Endothelial cell of umbilical vein (primary cell): ENCODE results near the gene TTLL13. TPM values are rescaled to one million over a fixed set of nuclear protein-coding genes. Genes with fewer than 3 reads are reported as not detected.

Experiments used
- BruUV-seq: library from RNA; stranded (reverse); fragments of 400-500 nt; replicated peaks from 2 replicates; lab custom pipeline; 2021; lab: Mats Ljungman, UMichigan
- CTCF ChIA-PET: fragments of 300-600, 350-600 bp; sonication (Branson Sonifier 250); formaldehyde crosslinking; loops from one replicate; lab custom pipeline; 2021; ENCODE audit warnings: antibody characterized with exemption, inconsistent platforms; lab: Charles Lee
- POLR2A ChIA-PET: fragments of 300-600, 350-600 bp; sonication (Branson Sonifier 250); formaldehyde crosslinking; loops from one replicate; lab custom pipeline; 2021; ENCODE audit warnings: antibody characterized with exemption, inconsistent platforms; lab: Charles Lee
- DNase-seq: peaks from one replicate; pipeline ENCODE4 v3.0.0-alpha.2; 2011; ENCODE audit warnings: low read depth, low spot score
- FAIRE-seq: peaks from 2 replicates; lab custom pipeline; 2011; peaks lifted over from hg19 to GRCh38; lab: Jason Lieb, UNC
- H2AFZ ChIP-seq: 2 replicates; pipeline ENCODE4 v1.6.0; 2012; ENCODE audit warnings: low read depth, low read length, control low read depth, inconsistent platforms
- H3K27ac ChIP-seq: 2 replicates; pipeline ENCODE4 v1.5.1; 2011; ENCODE audit warnings: low read depth, mild to moderate bottlenecking, control low read depth, low read length, moderate library complexity; ENCODE audit not compliant: insufficient read depth
- H3K27me3 ChIP-seq, 2 experiments: 2 replicates each; pipeline versions ENCODE4 v1.6.0 to v1.6.1; 2011; ENCODE audit warnings: low read length in 2 of 2, mixed read lengths in 1 of 2; ENCODE audit not compliant: control insufficient read depth in 2 of 2, insufficient read depth in 2 of 2
- H3K36me3 ChIP-seq, 2 experiments: 2 replicates in 1 of 2; 3 replicates in 1 of 2; pipeline ENCODE4 v1.5.1; 2011; ENCODE audit warnings: low read length in 2 of 2, mild to moderate bottlenecking in 1 of 2, moderate library complexity in 1 of 2; ENCODE audit not compliant: control insufficient read depth in 2 of 2, insufficient read depth in 2 of 2; ENCODE audit errors: extremely low read depth in 1 of 2
- H3K4me1 ChIP-seq: 3 replicates; pipeline ENCODE4 v1.5.1; 2011; ENCODE audit warnings: mild to moderate bottlenecking, low read length; ENCODE audit not compliant: control insufficient read depth, insufficient read depth; ENCODE audit errors: extremely low read depth
- H3K4me2 ChIP-seq: 2 replicates; pipeline ENCODE4 v1.6.1; 2011; ENCODE audit warnings: low read length, control low read depth, mixed read lengths; ENCODE audit not compliant: insufficient read depth
- H3K4me3 ChIP-seq, 3 experiments: fragments of 200-600 bp in 1 of 3; sonication (generic), shearing (Covaris generic) in 1 of 3; replicated peaks in 1 of 3; 2 replicates each; pipeline ENCODE4 v1.5.1; 2011 to 2016; ENCODE audit warnings: control low read depth in 3 of 3, low read length in 3 of 3, mild to moderate bottlenecking in 2 of 3, inconsistent platforms in 1 of 3, low read depth in 1 of 3, moderate library complexity in 1 of 3; ENCODE audit not compliant: insufficient read depth in 1 of 3
- H3K79me2 ChIP-seq: 2 replicates; pipeline ENCODE4 v1.6.0; 2012; ENCODE audit warnings: low read length, inconsistent platforms; ENCODE audit not compliant: control insufficient read depth, insufficient read depth
- H3K9ac ChIP-seq: replicated peaks from 2 replicates; pipeline ENCODE3; 2011; ENCODE audit warnings: low read length, control low read depth; ENCODE audit not compliant: insufficient read depth; ENCODE audit errors: extremely low read depth
- H3K9me1 ChIP-seq: replicated peaks from 3 replicates; pipeline ENCODE4 v1.6.0; 2011; ENCODE audit warnings: mild to moderate bottlenecking, low read length; ENCODE audit not compliant: control insufficient read depth, insufficient read depth; ENCODE audit errors: extremely low read depth
- H3K9me3 ChIP-seq: replicated peaks from 2 replicates; pipeline ENCODE4 v1.5.1; 2012; ENCODE audit warnings: low read length, inconsistent platforms; ENCODE audit not compliant: control insufficient read depth, insufficient read depth
- H4K20me1 ChIP-seq: replicated peaks from 2 replicates; pipeline ENCODE3; 2011; ENCODE audit warnings: mild to moderate bottlenecking, low read length; ENCODE audit not compliant: control insufficient read depth, insufficient read depth; ENCODE audit errors: extremely low read depth
- EZH2 ChIP-seq: IDR thresholded peaks from 2 replicates; pipeline ENCODE4 v1.6.1; 2012; ENCODE audit warnings: borderline replicate concordance, low read depth, mild to moderate bottlenecking, moderate library complexity, low read length, inconsistent platforms; ENCODE audit not compliant: severe bottlenecking
- FOS ChIP-seq: IDR thresholded peaks from 2 replicates; pipeline ENCODE4 v1.6.1; 2011; ENCODE audit warnings: mild to moderate bottlenecking, low read length, moderate library complexity, borderline replicate concordance; ENCODE audit not compliant: insufficient read depth
- GATA2 ChIP-seq: IDR thresholded peaks from 2 replicates; pipeline ENCODE4 v1.7.0; 2011; ENCODE audit warnings: low read depth, mild to moderate bottlenecking, moderate library complexity, mixed read lengths, low read length; ENCODE audit not compliant: insufficient read length, insufficient read depth
- JUN ChIP-seq: IDR thresholded peaks from 2 replicates; pipeline ENCODE4 v1.6.1; 2011; ENCODE audit warnings: borderline replicate concordance, low read depth; ENCODE audit not compliant: insufficient read length, insufficient read depth
- MYC ChIP-seq: IDR thresholded peaks from one replicate; pipeline ENCODE4 v1.6.1; 2011; ENCODE audit warnings: mild to moderate bottlenecking, low read depth, low read length
- POLR2A ChIP-seq: IDR thresholded peaks from 2 replicates; pipeline ENCODE4 v1.6.1; 2012; ENCODE audit warnings: low read depth, mild to moderate bottlenecking, control low read depth, low read length
- POLR2AphosphoS5 ChIP-seq: IDR thresholded peaks from 2 replicates; pipeline ENCODE4 v1.6.1; 2012; ENCODE audit warnings: low read depth, mild to moderate bottlenecking, control low read depth, low read length, moderate library complexity; ENCODE audit not compliant: insufficient read depth
- dilution Hi-C: fragments of 300-500 bp; cut with MboI; formaldehyde crosslinking; loops from one replicate; pipeline ENCODE4 v1.15.0; 2019; ENCODE audit warnings: low sequenced_read_pairs; ENCODE audit not compliant: extremely low pct_ligation_motif_present
- intact Hi-C: fragments of 100-400 bp; cut with micrococcal nuclease; formaldehyde crosslinking; loops from one replicate; pipeline ENCODE4 v1.10.0; 2022
- polyA plus RNA-seq, 4 experiments: library from polyadenylated mRNA; depleted of rRNA in 3 of 4; stranded (reverse) in 3 of 4; unstranded in 1 of 4; fragments of >200 nt; gene quantifications; 2 replicates each; pipeline versions ENCODE4 v1.2.1 to v1.2.3, GENCODE V29; 2011 to 2012; ENCODE audit warnings: missing spikeins in 1 of 4
- total RNA-seq: library from RNA; stranded (reverse); gene quantifications from 2 replicates; pipeline ENCODE4 v1.2.3, GENCODE V29; 2021
- TF ChIP-seq, protein P1 (sequence below), 2 donors: IDR thresholded peaks; 1 replicate in 1 of 2; 2 replicates in 1 of 2; pipeline ENCODE4 v1.5.1; 2011; ENCODE audit warnings: low read length in 2 of 2, mild to moderate bottlenecking in 2 of 2, moderate library complexity in 2 of 2, control low read depth in 1 of 2, inconsistent platforms in 1 of 2, low read depth in 1 of 2; ENCODE audit not compliant: insufficient read depth in 1 of 2; ENCODE audit errors: extremely low read depth in 1 of 2
- TF ChIP-seq, protein P2 (sequence below): IDR thresholded peaks from 2 replicates; pipeline ENCODE4 v1.6.1; 2011; ENCODE audit not compliant: insufficient read depth, insufficient read length

The TTLL13 gene
- total and polyA plus RNA-seq, 2 donors (not counting 3 experiments of a cell fraction or from before 2014, with no cell fraction given) = 0.04 TPM; not detected in 1

DNA sequence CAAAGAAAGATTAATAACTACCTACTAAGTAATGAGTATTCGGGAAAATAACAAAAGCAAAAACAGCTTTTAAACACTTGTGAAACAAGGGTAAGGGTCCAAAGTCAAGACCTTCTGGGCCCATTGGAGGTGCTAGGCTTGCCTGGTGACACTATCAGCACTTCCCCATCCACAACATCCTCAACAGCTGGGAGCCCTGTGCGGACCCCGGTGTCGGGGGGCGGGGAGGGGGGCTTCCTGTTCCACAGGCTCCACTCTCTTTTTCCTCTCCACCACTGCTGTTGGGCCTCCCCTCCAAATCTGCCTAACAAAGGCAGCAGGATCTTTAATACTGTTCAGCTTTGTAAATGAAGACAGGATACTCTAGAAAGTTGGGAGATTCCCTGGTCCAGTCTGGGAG, 37.7 kb downstream of the TTLL13 start:
- Histone ChIP-seq H3K4me1 (no peaks in the 10 kb centered on the region), H3K27ac (no peak overlapping the region), H3K79me2 (no peaks in the 10 kb centered on the region), H2AFZ (no peak overlapping the region), H3K9me3 (no peaks in the 10 kb centered on the region), H3K4me3 (no peak overlapping the region), H3K27me3 (no peaks in the 10 kb centered on the region), H3K36me3 (no peaks in the 10 kb centered on the region), H3K4me2 (no peak overlapping the region), H3K9me1 (no peaks in the 10 kb centered on the region), H3K9ac (no peak overlapping the region), H4K20me1 (no peaks in the 10 kb centered on the region)
- no peak for TF ChIP-seq MYC
- no peak for TF ChIP-seq EZH2
- TF ChIP-seq GATA2 = no peak
- TF ChIP-seq, protein P1, sequence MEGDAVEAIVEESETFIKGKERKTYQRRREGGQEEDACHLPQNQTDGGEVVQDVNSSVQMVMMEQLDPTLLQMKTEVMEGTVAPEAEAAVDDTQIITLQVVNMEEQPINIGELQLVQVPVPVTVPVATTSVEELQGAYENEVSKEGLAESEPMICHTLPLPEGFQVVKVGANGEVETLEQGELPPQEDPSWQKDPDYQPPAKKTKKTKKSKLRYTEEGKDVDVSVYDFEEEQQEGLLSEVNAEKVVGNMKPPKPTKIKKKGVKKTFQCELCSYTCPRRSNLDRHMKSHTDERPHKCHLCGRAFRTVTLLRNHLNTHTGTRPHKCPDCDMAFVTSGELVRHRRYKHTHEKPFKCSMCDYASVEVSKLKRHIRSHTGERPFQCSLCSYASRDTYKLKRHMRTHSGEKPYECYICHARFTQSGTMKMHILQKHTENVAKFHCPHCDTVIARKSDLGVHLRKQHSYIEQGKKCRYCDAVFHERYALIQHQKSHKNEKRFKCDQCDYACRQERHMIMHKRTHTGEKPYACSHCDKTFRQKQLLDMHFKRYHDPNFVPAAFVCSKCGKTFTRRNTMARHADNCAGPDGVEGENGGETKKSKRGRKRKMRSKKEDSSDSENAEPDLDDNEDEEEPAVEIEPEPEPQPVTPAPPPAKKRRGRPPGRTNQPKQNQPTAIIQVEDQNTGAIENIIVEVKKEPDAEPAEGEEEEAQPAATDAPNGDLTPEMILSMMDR (IDR thresholded peaks at IDR 0.05; ENCODE audit: extremely low read depth in 1 of 2, insufficient read depth in 1 of 2, low read depth in 1 of 2, low read length in 2 of 2) = no peak
- TF ChIP-seq JUN = no peak
- no peak for TF ChIP-seq POLR2AphosphoS5
- TF ChIP-seq FOS = no peak
- TF ChIP-seq, protein P2, sequence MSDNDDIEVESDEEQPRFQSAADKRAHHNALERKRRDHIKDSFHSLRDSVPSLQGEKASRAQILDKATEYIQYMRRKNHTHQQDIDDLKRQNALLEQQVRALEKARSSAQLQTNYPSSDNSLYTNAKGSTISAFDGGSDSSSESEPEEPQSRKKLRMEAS = no peak
- no peak for TF ChIP-seq POLR2A
- POLR2A ChIA-PET = no interaction called here
- intact Hi-C loops (no loop called here), dilution Hi-C loops (no loop called here)
- DNase-seq (no peak), FAIRE-seq (no peak)
- BruUV-seq = no TSS peak
- CTCF ChIA-PET = interaction anchor here (0.5 to 2.3 kb wide), 10 partner anchors 9 to 361 kb away, joined by 3 to 12 read pairs (median 5); partner anchors contain the start of genes CIB1, GDPGP1 and TTLL13
